Motor neuron (in vitro differentiated cells): ENCODE measurements around the gene NAXD. TPM values are rescaled to one million over a fixed set of nuclear protein-coding genes. Genes with fewer than 3 reads are reported as not detected.
"Not testable (repeated sequence)": the region's sequence is repeated elsewhere in the genome, so short reads cannot be mapped to it uniquely, and the experiment has no call there.

Source experiments
- ATAC-seq, 8 experiments: fragments of 200-7000 bp; cut with Tn5 transposase; replicated peaks in 6 of 8; 2 replicates each; pipeline ENCODE4 v1.8.0; 2021; ENCODE audit warnings: mild to moderate bottlenecking in 8 of 8, moderate library complexity in 8 of 8
- H3K27ac ChIP-seq, 2 donors: fragments of 250-450 bp; sonication (Bioruptor Pico); 2 replicates each; pipeline ENCODE4 v1.9.0; 2021; ENCODE audit warnings: antibody characterized with exemption in 2 of 2, mild to moderate bottlenecking in 2 of 2, moderate library complexity in 1 of 2
- H3K4me1 ChIP-seq, 2 donors: fragments of 250-450 bp; sonication (Bioruptor Pico); replicated peaks in 1 of 2; 2 replicates each; pipeline ENCODE4 v1.6.1; 2021; ENCODE audit warnings: antibody characterized with exemption in 2 of 2, mild to moderate bottlenecking in 2 of 2, moderate library complexity in 1 of 2
- H3K4me3 ChIP-seq, 5 donors: fragments of 250-450 bp; sonication (Bioruptor Pico); 2 replicates each; pipeline ENCODE4 v1.9.0; 2021; ENCODE audit warnings: antibody characterized with exemption in 5 of 5, mild to moderate bottlenecking in 5 of 5, moderate library complexity in 4 of 5
- whole genome bisulfite sequencing, 10 experiments: fragments of 450-650 bp; shearing (Covaris generic); methylation state at CpG; one replicate each; pipeline ENCODE4 v1.0.0; 2022; 5-methylcytosine and 5-hydroxymethylcytosine counted together
- in situ Hi-C, 9 experiments: fragments of 400-800 bp; cut with MboI; loops; one replicate each; pipeline ENCODE4 v1.15.0; 2021; ENCODE audit warnings: low sequenced_read_pairs in 9 of 9, low pct_unique_long_range_greater_than_20kb in 2 of 9; ENCODE audit not compliant: unreplicated experiment in 9 of 9
- total RNA-seq, 8 experiments: library from RNA; unstranded; fragments of 300-600 nt; gene quantifications; 2 replicates each; pipeline versions ENCODE4 v1.2.3 to v1.2.4, GENCODE V29; 2022

NAXD gene
- total RNA-seq, 8 experiments from 2014 or later = 19.9 to 39.4 (median 29.0) TPM

GRCh38 chr13:110605132-110605531 is 10.2 kb upstream of the NAXD start:
- in situ Hi-C loops = no loop called here
- WGBS, 10 experiments = 55 to 100% (median 91%) methylated on average over 4 to 6 of the region's 6 CpGs
- Histone ChIP-seq H3K4me3 (no peak overlapping the region), H3K4me1 (peaks cover 0 to 1% of the 10 kb centered on the region in 2 donors), H3K27ac (no peak overlapping the region)
- no peak for ATAC-seq

- H3K4me3 ChIP-seq, H3K27ac ChIP-seq, ATAC-seq, H3K4me1 ChIP-seq, in situ Hi-C loops: not testable (repeated sequence)
- no CpG with 5 or more reads among the region's 33 CpGs for WGBS, 10 experiments
These were observed 9.1 kb upstream of the NAXD start for GRCh38 chr13:110606281-110606680.

- no peak overlapping the region for H3K4me3 ChIP-seq
- peaks cover 2 to 8% of the 10 kb centered on the region in 2 donors for H3K4me1 ChIP-seq
- no peak for ATAC-seq
- in situ Hi-C loops = no loop called here
- H3K27ac ChIP-seq = no peak overlapping the region
- 45 to 94% (median 77%) methylated on average over 2 to 3 of the region's 3 CpGs for WGBS, 10 experiments
These were observed 7.6 kb upstream of the NAXD start for GRCh38 chr13:110607675-110608224.

GRCh38 chr13:110610955-110611595 is 4.3 kb upstream of the NAXD start:
- peak in 2 of 8 experiments; percentile 10 to 12 for ATAC-seq
- H3K4me3 ChIP-seq = no peak overlapping the region
- in situ Hi-C loops = no loop called here
- H3K27ac ChIP-seq = no peak overlapping the region
- H3K4me1 ChIP-seq = peaks cover 8 to 12% of the 10 kb centered on the region in 2 donors
- WGBS, 10 experiments = 23 to 94% (median 80%) methylated on average over 2 to 12 of the region's 12 CpGs; no CpG with 5 or more reads in 1 of the 10 experiments

- Histone ChIP-seq H3K4me3 (peak overlapping the region; percentile 68 to 89 (median 70)), H3K4me1 (peaks cover 22 to 27% of the 10 kb centered on the region in 2 donors), H3K27ac (peak overlapping the region; percentile 79 to 81)
- WGBS, 10 experiments = 0 to 100% (median 88%) methylated on average over 1 to 9 of the region's 11 CpGs; no CpG with 5 or more reads in 3 of the 10 experiments
- in situ Hi-C loops = no loop called here
- ATAC-seq = no peak
These were observed 382 bp upstream of the NAXD start for GRCh38 chr13:110615005-110615321.

GRCh38 chr13:110616103-110617101 is 1.1 kb downstream of the NAXD start:
- H3K4me1 ChIP-seq = peaks cover 18 to 20% of the 10 kb centered on the region in 2 donors
- peak in 6 of 8 experiments; percentile 13 to 39 (median 27) for ATAC-seq
- WGBS, 10 experiments = 0 to 50% (median 17%) methylated on average over 1 to 16 of the region's 37 CpGs; no CpG with 5 or more reads in 1 of the 10 experiments
- peak overlapping the region; percentile 68 to 89 (median 70) for H3K4me3 ChIP-seq
- in situ Hi-C loops = no loop called here
- peak overlapping the region; percentile 79 to 81 for H3K27ac ChIP-seq

GRCh38 chr13:110617321-110618072 is 2.2 kb downstream of the NAXD start:
- in situ Hi-C loops = no loop called here
- peak in 3 of 8 experiments; percentile 4 to 10 (median 4) for ATAC-seq

GRCh38 chr13:110618167-110618566 is 2.8 kb downstream of the NAXD start:
- Histone ChIP-seq H3K4me1 (peaks cover 18 to 20% of the 10 kb centered on the region in 2 donors), H3K4me3 (no peak overlapping the region), H3K27ac (no peak overlapping the region)
- 69 to 94% (median 79%) methylated on average over 2 to 8 of the region's 8 CpGs; no CpG with 5 or more reads in 2 of the 10 experiments for WGBS, 10 experiments
- in situ Hi-C loops = no loop called here
- ATAC-seq = no peak

More at GRCh38 chr13:110617321-110618072, 2.2 kb downstream of the NAXD start:
- peaks cover 18 to 20% of the 10 kb centered on the region in 2 donors for H3K4me1 ChIP-seq
- peak overlapping the region in 4 of 5 donors; percentile 69 to 89 (median 74) for H3K4me3 ChIP-seq
- WGBS, 10 experiments = 6 to 67% (median 42%) methylated on average over 2 to 7 of the region's 8 CpGs
- peak overlapping the region in 1 of 2 donors; percentile 12 for H3K27ac ChIP-seq

- ATAC-seq = no peak
- no peak overlapping the region for H3K27ac ChIP-seq
- peaks cover 18 to 20% of the 10 kb centered on the region in 2 donors for H3K4me1 ChIP-seq
- 77 to 100% (median 95%) methylated on average over 1 to 6 of the region's 9 CpGs; no CpG with 5 or more reads in 2 of the 10 experiments for WGBS, 10 experiments
- no peak overlapping the region for H3K4me3 ChIP-seq
- in situ Hi-C loops = no loop called here
These were observed 3.4 kb downstream of the NAXD start for GRCh38 chr13:110618780-110619179.

- Histone ChIP-seq H3K4me1 (peaks cover 15 to 18% of the 10 kb centered on the region in 2 donors), H3K4me3 (no peak overlapping the region), H3K27ac (no peak overlapping the region)
- in situ Hi-C loops = no loop called here
- WGBS, 10 experiments = 50 to 100% (median 84%) methylated on average over 1 to 2 of the region's 2 CpGs
- ATAC-seq = no peak
These were observed 5.3 kb downstream of the NAXD start for GRCh38 chr13:110620596-110620995.

GRCh38 chr13:110624766-110625756 is 9.7 kb downstream of the NAXD start:
- in situ Hi-C loops = no loop called here
- peaks cover 0 to 9% of the 10 kb centered on the region in 2 donors for H3K4me1 ChIP-seq
- peak overlapping the region in 1 of 2 donors; percentile 39 for H3K27ac ChIP-seq
- 57 to 89% (median 81%) methylated on average over 3 to 8 of the region's 41 CpGs; no CpG with 5 or more reads in 3 of the 10 experiments for WGBS, 10 experiments
- peak in 3 of 8 experiments; percentile 7 to 21 (median 21) for ATAC-seq
- H3K4me3 ChIP-seq = no peak overlapping the region
